ENCODE measurements around the gene CRKL.
"Not testable (repeated sequence)": the region's sequence is repeated elsewhere in the genome, so short reads cannot be mapped to it uniquely, and the experiment has no call there.

Gene CRKL

DNA sequence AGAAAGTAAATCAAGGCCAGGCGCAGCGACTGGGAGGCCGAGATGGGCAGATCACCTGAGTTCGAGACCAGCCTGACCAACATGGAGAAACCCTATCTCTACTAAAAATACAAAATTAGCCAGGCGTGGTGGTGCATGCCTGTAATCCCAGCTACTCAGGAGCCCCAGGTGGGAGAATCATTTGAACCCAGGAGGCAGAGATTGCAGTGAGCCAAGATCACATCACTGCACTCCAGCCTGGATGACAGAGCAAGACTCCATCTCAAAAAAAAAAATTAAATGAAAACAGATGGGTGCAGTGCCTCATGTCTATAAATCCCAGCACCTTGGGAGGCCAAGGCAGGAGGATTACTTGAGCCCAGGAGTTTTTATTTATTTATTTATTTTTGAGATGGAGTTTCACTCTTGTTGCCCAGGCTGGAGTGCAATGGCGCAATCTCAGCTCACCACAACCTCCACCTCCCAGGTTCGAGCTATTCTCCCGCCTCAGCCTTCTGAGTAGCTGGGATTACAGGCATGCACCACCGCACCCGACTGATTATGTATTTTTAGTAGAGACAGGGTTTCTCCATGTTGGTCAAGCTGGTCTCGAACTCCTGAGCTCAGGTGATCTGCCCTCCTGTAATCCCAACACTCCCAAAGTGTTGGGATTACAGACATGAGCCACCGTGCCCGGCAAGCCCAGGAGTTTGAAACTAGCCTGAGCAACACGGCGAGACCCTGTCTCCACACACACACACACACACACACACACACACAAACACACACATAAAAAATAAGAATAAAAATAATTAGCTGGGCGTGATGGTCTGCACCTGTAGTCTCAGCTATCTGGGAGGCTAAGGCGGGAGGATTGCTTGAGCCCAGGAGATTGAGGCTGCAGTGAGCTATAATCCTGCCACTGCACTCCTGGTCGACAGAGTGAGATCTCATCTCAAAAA, 15.8 kb upstream of the CRKL start:
- DNase-seq: not testable (repeated sequence)

DNA sequence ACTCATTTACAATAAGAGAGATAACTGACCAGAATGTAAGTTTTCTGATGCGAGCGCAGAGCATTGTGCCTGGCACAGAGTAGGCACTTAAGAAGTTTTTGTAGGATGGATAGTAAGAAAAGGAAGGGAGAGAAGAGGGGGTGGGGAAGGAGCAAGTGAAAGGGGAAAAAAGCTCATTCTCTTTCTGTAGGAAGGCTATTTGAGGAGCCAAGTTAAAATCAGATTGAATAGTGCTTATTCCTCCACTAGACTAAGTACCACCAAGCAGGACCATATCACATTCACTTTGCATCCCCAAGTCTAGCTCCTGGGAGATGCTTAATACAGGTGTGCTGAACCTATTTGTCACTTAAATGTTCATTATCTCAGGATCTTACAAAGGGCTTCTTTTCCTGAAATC, 14.1 kb upstream of the CRKL start:
- DNase-seq: no peak

DNA sequence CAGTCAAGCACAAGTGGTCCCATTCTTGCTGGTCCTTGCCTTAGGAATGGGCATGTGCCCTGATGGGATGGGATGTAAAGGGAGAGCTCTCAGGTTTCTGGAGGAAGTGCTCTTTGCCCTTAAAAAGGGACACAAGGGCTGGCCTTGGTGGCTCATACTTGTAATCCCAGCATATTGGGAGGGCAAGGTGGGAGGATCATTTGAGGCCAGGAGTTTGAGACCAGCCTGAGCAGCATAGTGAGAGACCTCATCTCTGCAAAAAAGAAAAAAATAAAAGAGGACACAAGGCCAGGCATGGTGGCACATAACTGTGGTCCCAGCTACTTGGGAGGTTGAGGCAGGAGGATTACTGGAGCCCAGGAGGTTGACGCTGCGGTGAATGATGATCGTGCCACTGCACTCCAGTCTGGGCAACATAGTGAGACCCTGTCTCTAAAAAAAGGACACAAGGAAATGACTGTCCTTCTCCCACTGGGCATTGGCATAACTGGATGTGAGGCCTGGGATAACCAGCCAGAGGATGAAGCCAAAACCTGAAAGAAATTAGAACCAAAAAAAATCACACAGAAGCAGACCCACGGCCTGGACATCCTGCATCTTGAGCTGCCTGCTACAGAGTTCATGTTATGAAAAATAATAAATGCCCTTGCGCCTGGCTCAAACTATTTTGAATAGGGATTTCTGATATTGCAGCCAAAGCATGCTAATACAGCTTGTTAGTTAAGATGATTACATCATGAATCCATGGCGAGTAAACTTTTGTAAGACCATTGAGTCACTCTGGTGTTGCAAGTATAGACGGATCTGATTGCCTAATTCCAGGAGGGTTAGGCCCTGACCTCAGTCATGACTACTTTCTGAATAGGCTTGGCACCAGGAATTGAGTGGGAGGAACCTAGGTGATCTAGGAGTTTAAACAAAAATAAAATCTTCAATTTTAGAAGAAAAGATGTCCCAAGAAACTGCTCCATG, 12.9 kb upstream of the CRKL start:
- DNase-seq: no peak

DNA sequence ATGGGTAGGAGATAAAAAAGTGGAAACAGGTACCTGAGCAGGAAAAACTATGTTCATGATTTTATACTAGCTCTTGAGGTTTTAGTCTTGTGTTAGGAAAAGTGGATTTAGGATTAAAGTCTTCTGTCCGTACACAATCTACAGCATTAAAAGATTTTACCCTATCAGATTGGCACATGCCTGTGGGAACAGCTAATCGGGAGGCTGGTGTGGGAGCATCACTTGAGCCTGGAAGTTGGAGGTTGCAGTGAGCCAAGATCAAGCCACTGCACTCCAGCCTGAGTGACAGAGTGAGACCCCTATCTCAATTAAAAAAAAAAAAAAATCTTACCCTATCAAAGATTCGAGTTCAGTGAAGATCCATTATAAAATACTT, 12.2 kb upstream of the CRKL start:
- no peak for DNase-seq

DNA sequence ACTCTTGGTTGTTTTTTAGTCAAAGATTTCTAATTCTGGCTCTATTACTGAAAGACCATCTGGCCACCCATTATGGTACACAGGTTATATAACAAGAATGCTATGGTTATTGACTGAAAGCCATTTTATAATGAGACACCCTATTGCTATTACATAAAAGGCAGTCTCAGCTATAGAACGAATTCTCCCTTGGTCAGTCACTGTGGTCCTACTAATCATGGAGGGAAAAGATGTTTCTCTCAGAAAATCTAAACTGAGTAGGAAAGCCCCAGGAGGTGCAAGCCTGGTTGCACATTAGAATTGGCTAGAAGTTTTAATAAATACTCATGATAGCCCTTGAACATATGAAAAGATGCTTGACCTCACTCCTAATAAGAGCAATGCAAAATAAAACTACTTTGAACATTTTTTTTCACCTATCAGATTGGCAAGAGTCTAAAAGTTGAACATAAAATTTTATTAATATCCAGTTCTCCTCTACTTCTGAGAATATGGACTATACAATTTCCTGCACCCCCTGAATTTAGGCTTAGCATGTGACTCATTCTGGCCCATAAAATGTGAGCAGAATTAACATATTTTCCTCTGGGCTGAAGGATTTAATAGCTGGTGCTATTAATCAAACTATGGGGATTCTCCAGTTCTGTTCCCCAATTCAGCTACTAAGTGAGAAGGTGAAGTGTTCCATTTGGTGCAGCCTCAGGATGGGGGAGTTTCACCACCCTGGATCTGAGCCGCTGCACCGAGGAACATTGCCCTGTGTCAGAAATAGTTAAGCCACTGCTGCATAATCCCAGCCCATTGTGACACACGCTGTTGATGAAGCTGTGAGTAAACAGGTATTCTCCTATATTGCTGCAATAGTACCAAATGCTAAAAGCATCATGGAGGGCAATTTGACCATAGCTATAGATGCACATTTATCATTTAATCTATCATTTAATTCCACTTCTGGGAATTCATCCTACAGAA, 11.5 kb upstream of the CRKL start:
- DNase-seq: no peak

DNA sequence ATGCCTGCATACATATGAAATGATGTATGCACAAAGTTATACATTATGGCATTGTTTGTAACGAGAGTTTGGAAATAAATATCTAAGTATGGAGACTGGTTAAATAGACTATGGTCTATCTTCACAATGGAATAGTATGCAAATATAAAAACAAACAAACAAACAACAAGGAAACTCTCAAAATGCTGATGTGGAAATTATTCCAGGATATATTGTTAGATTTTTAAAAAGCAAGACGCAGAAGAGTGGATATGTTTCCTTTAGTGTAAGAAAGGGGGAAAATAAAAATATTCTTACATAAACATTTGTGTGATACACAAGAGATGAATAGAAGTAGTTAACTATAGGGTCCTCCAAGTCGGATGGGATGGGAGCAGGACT, 10.8 kb upstream of the CRKL start:
- DNase-seq: no peak

DNA sequence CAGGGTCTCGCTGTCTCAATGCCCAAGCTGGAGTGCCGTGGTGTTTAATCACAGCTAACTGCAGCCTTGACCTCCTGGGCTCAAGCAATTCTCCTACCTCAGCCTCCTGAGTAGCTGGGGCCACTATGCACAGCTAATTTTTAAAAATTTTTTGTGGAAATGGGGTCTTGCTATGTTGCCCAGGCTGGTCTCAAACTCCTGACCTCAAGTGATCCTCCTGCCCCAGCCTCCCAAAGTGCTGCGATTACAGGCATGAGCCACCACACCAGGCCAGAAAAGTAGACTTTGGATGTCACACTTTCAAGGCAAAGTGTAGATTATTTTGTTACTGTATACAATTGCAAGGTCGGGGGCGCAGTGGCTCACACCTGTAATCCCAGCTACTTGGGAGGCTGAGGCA, 8.5 kb upstream of the CRKL start:
- not testable (repeated sequence) for DNase-seq

DNA sequence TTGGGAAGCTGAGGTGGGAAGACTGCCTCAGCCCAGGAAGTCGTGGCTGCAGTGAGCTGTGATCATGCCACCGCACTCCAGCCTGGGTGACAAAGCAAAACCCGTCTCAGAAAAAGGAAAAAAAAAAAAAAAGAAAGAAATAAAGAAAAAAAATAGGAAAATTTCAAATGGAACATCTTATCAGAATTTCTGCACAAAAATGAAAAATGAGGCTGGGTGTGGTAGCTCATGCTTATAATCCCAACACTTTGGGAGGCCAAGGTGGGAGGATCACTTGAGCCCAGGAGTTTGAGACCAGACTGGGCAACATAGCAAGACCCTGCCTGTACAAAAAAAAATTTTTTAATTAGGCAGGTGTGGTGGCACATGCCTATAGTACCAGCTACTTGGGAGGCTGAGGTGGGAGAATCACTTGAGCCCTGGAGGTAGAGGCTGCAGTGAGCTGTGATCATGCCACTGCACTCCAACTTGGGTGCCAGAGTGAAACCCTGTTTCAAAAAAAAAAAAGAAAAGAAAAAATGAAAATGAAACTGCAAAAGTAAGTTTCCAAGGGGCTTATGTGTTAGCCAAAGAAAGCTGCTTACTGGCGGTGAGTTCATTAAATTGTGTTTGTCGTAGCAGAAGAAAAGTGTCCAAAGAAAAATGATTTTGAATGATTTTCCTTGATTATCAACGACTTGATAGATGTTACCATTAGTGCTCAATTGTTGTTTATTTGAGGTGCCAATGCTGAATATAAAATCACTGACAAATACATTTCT, 7.5 kb upstream of the CRKL start:
- DNase-seq: no peak

DNA sequence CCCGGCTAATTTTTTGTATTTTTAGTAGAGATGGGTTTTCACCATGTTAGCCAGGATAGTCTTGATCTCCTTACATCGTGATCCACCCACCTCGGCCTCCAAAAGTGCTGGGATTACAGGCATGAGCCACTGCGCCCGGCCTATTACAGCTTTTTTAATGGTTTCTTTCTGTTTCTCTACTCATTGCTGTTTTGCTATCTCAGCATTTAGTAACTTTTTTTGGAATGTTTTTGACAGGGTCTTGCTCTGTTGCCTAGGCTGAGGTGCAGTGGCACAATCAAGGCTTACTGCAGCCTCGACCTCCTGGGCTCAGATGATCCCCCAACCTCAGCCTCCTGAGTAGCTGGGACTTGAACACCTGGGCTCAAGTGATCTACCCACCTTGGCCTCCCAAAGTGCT, 4.7 kb upstream of the CRKL start:
- DNase-seq: no peak

DNA sequence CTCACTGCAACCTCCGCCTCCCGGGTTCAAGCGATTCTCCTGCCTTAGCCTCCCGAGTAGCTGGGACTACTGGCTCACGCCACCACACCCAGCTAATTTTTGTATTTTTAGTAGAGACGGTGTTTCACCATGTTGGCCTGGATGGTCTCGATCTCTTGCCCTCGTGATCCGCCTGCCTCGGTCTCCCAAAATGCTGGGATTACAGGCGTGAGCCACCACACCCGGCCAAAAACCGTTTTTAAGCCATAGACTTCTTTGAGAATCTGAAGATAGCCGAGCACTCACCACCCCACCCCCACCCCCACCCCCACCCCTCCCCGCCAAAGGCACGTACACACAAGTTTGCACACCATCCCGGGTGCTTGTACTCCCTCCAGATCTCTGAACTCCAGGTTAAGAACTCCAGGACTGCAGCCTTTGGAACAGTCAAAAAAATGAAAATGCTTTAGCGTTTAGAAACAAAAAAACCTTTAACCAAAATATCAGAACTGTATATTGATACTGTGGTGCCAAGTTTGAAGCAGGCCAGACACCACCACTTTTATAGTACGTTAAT, 1.5 kb downstream of the CRKL start:
- DNase-seq: no peak

DNA sequence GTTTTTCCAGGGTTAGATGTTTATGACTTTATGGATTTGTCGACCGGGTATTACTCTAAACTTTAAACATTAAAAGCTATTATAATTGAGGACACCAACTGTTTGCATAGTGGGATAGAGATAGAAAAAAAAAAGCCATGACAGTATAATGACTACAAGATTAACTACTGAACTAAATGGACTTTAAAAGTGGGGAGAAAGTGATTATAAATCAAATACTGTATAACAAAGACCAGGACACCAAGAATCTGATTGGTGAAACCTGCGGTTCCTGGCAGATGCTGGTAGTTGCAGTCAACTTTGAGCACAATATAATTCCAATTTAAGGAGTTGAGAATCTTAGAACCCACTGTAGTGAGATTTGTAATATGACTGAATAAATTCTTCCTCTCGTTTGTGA, 2.5 kb downstream of the CRKL start:
- DNase-seq: no peak

DNA sequence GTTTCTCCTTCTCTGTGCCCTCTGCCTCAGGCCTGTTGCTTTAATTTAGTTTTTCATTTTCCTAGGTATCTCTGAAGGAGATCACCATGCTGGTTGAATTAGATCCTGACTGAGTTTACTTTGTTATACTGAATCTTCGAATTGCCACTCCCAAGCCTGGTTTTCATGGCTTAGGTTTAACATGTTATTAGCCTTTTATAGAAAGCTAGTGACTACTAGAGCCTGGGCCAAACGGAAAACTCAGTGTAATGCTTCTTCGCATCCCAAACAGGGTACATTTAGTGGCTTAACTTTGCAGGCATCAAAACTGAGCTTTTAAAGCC, 3.6 kb downstream of the CRKL start:
- DNase-seq: no peak

DNA sequence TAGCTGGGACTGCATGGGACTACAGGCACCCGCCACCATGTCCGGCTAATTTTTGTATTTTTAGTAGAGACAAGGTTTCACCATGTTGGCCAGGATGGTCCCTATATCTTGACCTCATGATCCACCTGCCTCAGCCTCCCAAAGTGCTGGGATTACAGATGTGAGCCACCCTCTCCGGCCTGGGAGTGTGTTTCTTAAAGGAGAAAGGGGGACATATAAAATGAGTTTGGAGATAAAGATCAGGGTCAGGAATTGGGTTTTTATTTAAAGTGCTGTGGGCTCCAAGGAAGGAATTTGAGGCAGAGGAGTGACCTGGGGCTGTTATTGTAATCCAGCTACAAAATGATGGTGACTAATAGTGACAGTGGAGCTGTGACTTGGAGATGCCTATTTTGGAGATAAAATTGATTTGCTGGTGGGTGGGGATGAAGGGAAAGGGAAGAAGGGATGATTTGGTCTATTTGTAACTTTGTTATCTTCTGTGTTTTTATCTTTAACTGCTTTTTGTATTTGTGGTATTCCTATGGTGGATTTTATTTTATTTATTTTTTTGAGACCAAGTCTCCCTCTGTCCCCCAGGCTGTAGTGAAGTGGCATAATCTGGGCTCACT, 5.0 kb downstream of the CRKL start:
- no peak for DNase-seq

DNA sequence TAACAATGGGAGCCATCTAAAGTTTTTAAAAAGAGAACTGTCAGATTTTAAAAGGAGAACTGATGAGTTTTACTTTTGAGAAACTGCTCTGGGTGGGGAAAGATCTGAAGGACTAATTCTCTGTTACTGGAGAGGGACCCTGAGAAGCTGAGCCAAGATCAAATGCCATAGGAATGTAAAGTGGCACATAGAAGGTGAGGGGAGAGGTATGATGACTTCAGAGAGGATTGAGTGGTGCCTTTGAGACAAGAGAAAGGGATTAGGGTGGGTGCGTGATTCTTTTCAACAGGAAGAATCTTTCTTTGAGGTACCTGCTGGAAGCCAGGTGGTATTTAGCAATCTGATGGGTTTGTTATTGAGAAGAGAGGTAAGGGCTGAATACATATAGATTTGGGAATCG, 9.0 kb downstream of the CRKL start:
- no peak for DNase-seq

DNA sequence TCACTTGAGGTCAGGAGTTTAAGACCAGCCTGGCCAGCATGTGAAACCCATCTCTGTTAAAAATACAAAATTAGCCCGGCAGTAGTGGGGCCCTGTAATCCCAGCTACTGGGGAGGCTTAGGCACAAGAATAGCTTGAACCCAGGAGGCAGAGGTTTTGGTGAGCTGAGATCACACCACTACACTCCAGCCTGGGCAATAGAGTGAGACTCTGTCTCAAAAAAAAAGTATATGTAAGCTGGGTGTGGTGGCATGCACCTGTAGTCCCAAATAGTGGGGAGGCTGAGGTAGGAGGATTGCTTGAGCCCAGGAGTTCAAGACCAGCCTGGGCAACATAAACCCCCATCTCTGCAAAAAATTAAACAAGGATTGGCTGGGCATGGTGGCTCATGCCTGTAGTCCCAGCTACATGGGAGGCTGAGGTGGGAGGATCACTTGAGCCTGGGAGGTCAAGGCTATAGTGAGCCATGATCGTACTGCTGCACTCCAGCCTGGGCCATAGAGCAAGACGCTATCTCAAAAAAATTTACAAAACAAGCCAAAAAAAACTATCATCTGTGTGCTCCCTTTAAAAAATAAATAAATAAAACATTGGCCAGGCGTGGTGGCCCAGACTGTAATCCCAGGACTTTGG, 10.8 kb downstream of the CRKL start:
- no peak for DNase-seq

DNA sequence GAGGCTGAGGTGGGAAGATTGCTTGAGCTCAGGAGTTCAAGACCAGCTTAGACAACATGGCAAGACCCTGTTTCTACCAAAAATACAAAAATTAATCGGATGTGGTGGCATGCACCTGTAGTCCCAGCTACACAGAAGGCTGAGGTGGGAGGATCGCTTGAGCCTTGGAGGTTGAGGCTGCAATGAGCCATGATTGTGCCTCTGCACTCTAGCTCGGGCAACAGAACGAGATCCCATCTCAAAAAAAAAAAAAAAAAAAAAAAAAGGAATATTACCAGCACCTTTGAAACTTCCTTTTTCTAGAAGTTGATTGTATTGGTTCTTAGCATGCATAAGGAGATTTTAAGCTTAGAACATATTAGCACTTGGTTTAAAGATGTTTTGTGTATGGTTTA, 11.4 kb downstream of the CRKL start:
- DNase-seq: no peak

DNA sequence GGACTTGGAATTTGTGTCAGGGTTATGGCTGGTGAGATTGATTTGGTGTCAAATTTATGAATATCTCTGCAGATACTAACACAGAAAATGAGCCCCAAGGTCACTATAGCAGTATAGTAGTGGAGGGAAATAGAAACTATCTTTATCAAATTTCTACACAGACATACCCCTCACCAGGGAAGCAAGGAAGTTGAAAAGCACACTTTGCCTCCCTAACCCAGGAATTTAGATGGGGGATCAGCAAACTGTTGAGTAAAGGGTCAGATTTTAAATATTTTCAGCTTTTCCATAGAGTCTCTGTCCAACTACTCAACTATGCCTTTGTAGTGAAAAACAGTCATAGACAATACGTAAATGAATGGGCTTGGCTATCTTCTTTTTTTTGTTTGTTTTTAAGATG, 12.8 kb downstream of the CRKL start:
- no peak for DNase-seq

DNA sequence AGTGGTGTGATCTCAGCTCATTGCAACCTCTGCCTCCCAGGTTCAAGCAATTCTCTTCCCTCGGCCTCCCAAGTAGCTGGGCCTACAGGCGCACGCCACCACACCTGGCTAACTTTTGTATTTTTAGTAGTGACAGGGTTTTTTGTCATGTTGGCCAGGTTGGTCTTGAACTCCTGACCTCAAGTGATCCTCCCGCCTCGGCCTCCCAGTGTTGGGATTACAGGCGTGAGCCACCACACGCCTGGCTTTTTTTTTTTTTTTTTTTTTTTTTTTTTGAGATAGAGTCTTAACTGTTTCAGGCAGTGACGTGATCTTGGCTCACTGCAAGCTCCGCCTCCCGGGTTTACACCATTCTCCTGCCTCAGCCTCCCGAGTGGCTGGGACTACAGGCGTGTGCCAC, 13.2 kb downstream of the CRKL start:
- not testable (repeated sequence) for DNase-seq

DNA sequence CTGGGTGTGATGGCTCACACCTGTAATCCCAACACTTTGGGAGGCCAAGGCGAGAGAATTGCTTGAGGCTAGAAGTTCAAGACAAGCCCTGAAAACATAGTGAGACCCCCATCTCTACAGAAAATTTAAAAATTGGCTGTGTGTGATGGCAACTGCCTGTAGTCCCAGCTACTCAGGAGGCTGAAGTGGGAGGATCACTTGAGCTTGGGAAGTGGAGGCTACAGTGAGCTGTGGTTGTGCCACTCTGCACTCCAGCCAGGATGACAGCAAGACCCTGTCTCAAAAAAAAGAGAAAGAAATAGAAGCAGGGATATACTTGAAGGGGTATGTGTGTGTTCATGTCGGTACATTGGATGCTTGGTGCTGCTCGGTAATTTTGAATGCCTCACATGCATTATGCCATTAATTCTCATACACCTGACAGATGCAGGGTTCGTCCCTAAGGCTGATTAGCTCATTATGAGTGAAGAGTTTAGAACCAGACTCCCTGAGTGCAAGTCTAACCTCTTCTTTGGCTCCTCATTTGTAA, 14.0 kb downstream of the CRKL start:
- no peak for DNase-seq
